Central memory CD4-positive, alpha-beta T cell (primary cell): ENCODE data around the gene PHLPP1.

ENCODE experiments used
- DNase-seq: peaks from one replicate; pipeline ENCODE4 v3.0.0; 2022

PHLPP1 gene

DNA sequence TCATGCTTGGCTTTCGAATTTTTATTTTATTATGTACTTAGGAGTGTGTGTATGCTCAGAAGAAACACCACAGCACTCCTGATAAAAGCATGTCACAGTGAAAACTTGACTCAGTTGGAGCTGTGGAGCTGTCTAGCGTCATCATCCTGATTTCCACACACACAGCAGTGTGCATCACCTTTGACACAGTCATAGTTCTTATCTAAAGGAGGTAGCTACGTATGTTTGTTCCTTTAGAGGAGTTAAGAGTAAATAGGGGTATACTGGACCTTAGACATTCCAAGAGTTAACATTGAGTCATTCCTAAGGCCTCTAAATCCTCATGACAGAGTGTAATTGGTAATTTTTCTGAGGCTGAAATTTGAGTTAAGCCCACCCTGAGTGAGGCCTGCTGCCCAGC is 96.9 kb downstream of the PHLPP1 start:
- no peak for DNase-seq

DNA sequence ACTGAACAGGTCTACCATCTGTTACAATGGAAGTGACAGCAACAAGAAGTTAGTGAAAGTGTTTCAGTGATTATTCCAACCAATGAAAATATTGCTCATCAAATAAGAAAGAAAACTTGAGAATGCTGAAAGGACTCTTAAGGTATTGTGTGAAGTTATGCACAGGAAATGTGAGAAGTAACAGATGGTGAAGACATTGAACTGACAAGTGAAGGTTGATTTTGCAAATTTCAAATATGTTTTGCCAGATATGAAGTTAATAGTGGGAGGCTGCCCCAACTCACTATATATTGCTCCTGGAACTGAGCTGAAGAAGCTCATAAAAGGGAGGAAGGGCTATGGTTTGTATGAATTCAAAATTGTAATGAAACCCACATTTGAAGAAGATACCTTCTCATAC is 97.5 kb downstream of the PHLPP1 start:
- no peak for DNase-seq

- no peak for DNase-seq
Measured at GRCh38 chr18:62814132-62814759, 98.9 kb downstream of the PHLPP1 start.

- DNase-seq = no peak
Measured at GRCh38 chr18:62825382-62825781, 110.0 kb downstream of the PHLPP1 start.

GRCh38 chr18:62827397-62827796 is 112.1 kb downstream of the PHLPP1 start:
- DNase-seq = no peak

GRCh38 chr18:62828091-62828640 is 112.8 kb downstream of the PHLPP1 start:
- no peak for DNase-seq

GRCh38 chr18:62828852-62829251 is 113.5 kb downstream of the PHLPP1 start:
- no peak for DNase-seq

GRCh38 chr18:62829936-62830335 is 114.6 kb downstream of the PHLPP1 start:
- DNase-seq = no peak

DNA sequence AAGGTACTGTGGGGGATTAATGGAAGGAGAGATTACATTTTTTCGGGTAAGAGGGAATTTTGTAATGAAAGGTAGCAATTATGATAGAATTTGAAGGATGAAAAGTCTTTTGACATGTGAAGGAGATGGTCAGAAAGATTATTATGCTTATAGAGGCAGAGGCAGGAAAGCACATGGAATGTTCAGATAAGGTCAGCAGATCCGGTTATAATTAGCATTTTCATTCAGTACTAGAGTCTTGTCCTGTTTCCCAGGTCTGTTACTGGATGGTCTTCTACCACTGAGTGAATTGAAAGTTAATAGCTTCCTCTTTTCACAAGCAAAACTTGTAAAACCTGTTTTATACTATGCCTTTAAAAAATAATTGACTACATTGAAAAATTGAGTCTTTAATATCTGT is 116.9 kb downstream of the PHLPP1 start:
- no peak for DNase-seq

DNA sequence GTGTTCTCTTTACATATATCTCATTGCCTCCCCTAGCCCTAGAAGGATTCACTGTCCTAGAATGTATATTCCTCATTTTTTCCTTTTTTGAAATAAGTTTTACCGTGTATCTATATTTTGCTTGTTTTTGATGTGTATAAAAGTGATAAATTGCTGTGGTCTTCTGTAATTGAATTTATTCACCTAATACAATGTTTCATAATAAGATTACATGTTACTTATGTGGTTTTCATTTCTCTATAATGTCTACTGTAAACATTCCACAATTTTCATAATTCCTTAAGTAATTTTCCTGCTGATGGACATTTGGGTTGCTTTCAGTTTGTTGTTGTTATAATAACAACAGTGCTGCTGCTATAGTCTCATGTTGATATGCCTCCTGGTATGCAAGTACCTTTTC is 118.2 kb downstream of the PHLPP1 start:
- no peak for DNase-seq

GRCh38 chr18:62834715-62835114 is 119.4 kb downstream of the PHLPP1 start:
- DNase-seq = no peak

- no peak for DNase-seq
Measured at GRCh38 chr18:62837011-62837410, 121.7 kb downstream of the PHLPP1 start.

DNA sequence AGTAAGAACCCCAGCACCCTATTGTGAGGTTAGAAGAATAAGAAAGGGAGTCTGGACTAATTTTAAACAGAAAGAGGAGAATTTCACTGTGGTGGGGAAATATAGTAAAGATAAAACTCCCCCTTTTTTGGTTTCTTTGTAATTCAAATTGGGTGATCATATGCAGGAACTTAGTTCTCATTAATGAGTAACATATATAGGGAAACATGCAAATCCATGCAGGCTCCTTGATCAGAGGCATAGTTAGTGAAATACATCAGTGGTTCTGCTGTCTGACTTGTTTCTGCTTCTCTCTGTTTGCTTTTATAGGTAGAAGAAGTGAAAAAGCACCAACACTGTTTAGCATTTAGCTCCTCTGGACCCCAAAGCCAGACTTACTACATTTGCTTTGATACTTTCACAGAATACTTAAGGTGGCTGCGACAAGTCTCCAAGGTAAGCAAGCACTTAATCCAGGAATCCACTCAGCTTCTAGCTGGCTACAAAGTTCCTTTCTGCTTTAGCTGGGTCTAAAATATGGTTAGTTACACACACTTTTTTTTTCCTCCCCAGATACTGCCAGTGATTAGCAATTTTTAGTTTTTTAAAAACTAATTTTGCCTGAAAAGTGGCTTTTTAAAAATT is 123.2 kb downstream of the PHLPP1 start:
- DNase-seq = no peak

GRCh38 chr18:62839874-62840713 is 124.8 kb downstream of the PHLPP1 start:
- DNase-seq = no peak

- no peak for DNase-seq
Measured at GRCh38 chr18:62841405-62841804, 126.1 kb downstream of the PHLPP1 start.

GRCh38 chr18:62842898-62843297 is 127.6 kb downstream of the PHLPP1 start:
- no peak for DNase-seq

DNA sequence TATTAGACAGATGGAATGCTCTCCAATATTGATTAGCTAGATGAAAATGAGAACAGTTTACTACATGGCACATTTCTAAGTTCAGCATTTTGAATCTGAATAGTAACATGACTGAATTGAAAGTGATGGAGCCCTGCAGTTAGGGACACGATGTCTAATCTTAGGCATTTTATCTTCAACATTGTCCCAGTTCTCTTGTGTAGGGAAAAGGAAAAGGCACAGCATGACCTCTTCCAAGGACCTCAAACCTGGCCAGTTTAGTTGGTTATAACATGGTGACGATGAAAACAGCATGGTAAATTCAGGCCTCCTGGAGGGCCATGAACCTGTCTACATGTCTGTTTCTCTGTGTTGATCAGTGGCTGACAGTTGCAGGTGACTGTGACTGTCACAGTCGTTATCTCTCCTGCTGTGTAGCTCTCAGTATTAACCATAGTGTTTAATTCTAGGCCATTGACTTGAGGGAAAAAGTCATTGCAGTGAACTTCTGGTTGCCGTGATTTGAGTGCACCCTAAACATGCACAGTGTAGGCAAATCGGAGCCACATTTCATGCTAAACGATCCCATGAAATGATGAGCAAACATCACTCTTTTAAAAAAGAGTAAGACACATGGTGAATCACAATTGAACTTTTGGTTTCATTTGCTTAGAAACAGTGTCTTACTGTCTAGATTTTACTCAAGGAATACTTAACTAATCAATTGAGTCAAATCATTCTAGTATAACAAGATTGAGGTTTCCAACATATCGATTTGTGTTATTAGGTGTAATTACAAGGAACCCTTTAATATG is 129.7 kb downstream of the PHLPP1 start:
- no peak for DNase-seq

GRCh38 chr18:62846313-62846712 is 131.0 kb downstream of the PHLPP1 start:
- DNase-seq = no peak

DNA sequence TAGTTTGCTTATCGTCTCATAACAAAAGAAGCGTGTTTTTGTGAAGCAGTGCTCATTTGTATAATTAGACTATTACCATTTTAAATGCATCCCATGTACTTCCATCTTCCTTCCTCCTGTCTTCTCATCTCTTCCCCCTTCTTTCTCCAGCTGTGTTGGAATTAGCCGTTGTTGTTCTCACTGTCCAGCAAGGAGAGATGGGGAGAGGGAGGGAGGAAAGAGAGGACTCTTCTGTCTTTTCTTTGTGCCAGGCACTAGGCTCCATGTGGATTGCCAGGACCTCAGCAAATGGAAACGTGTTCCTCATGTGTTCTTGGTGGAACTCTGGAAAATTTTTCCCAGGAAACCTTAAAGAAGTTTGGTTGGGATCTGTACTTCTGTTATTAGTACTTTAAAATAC is 131.7 kb downstream of the PHLPP1 start:
- DNase-seq = no peak

DNA sequence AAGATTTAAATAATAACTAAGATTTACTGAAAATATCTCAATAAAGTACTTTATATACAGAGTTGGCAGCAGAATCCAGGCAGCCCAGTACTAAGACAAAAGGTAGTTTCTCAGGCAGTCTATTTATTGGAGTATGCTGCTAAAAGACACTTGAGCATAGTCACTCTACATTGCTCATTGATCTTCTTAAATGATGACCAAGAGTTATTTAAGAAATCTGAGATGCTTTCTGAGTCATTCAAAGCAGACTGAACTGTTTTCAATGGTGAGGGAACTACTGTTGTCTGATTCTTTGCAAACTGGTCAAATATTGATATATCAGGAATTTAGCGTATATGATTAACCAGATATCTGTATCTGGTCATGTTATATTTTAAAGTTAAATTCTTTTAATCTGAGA is 133.6 kb downstream of the PHLPP1 start:
- no peak for DNase-seq

GRCh38 chr18:62850619-62851306 is 135.4 kb downstream of the PHLPP1 start:
- no peak for DNase-seq

DNA sequence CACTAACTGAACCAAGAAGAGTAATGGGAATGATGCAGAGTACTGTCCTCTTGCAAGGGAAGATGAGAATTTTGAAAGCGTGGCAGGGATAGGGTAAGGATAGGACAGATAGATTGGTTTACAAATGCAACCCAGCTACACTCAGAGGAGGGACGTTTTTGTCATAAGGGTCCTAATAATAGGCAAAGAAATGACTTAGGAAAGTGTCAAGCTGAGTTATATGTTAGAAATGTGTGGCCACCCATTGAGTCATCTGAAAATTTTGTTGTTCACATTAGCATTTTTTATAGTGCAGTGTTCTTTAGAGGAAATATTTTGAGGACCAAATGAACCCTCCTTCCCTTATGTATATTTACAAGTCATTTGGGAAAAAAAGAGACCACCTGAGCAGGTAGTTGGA is 137.5 kb downstream of the PHLPP1 start:
- DNase-seq = no peak
